ENCODE measurements around the gene SGO1. TPM values are rescaled to one million over a fixed set of nuclear protein-coding genes. Genes with fewer than 3 reads are reported as not detected.

The SGO1 gene
- polyA plus RNA-seq, 12 donors, result 3.3 to 22.2 (median 6.8) TPM; not detected in 1

Other genes starting within 250 kb of the SGO1 start
- gene RAB5A, start 239.1 kb downstream of the SGO1 start, polyA plus RNA-seq (ENCODE audit: insufficient read length in 12 of 12), result 10 to 100 TPM in 11 of 12 donors, not detected in 1; 35.7 to 71.9 (median 47.4) TPM
- gene PP2D1, start 173.9 kb downstream of the SGO1 start, polyA plus RNA-seq (ENCODE audit: insufficient read length in 12 of 12), result under 1 TPM in 10 of 12 donors, not detected in 2; 0.08 to 0.88 (median 0.38) TPM
- gene KAT2B, start 145.8 kb downstream of the SGO1 start, polyA plus RNA-seq (ENCODE audit: insufficient read length in 12 of 12), result 10 to 100 TPM in 11 of 12 donors, not detected in 1; 15.4 to 31.3 (median 25.7) TPM